ENCODE data around the gene DUSP18.
"Not testable (repeated sequence)": the region's sequence is repeated elsewhere in the genome, so short reads cannot be mapped to it uniquely, and the experiment has no call there.

DUSP18 gene

GRCh38 chr22:30676565-30676964 lies 8.9 kb upstream of the DUSP18 start:
- DNase-seq = not testable (repeated sequence)

- peak in 1 of 2 experiments; percentile 8 for DNase-seq
Measured at GRCh38 chr22:30675436-30675835, 7.8 kb upstream of the DUSP18 start.

- no peak for DNase-seq
Measured at GRCh38 chr22:30674482-30674881, 6.8 kb upstream of the DUSP18 start.

GRCh38 chr22:30673136-30673535 lies 5.5 kb upstream of the DUSP18 start:
- no peak for DNase-seq

GRCh38 chr22:30671071-30671470 lies 3.4 kb upstream of the DUSP18 start:
- no peak for DNase-seq

- no peak for DNase-seq
Measured at GRCh38 chr22:30668386-30668710, 673 bp upstream of the DUSP18 start.

- no peak for DNase-seq
Measured at GRCh38 chr22:30667107-30667493, 575 bp downstream of the DUSP18 start.

GRCh38 chr22:30665786-30666185 lies 1.9 kb downstream of the DUSP18 start:
- no peak for DNase-seq

GRCh38 chr22:30665266-30665665 lies 2.4 kb downstream of the DUSP18 start:
- no peak for DNase-seq

- no peak for DNase-seq
Measured at GRCh38 chr22:30664798-30665197, 2.9 kb downstream of the DUSP18 start.

- DNase-seq = peak; percentile 46 to 80
Measured at GRCh38 chr22:30662040-30662439, 5.6 kb downstream of the DUSP18 start.

- no peak for DNase-seq
Measured at GRCh38 chr22:30655532-30655931, 12.1 kb downstream of the DUSP18 start.

GRCh38 chr22:30654361-30654760 lies 13.3 kb downstream of the DUSP18 start:
- no peak for DNase-seq

- DNase-seq = no peak
Measured at GRCh38 chr22:30652852-30653251, 14.8 kb downstream of the DUSP18 start.

GRCh38 chr22:30650508-30651116 lies 17.1 kb downstream of the DUSP18 start:
- DNase-seq = no peak

GRCh38 chr22:30649430-30650007 lies 18.2 kb downstream of the DUSP18 start:
- DNase-seq = no peak

- DNase-seq = no peak
Measured at GRCh38 chr22:30648825-30649224, 18.9 kb downstream of the DUSP18 start.

- DNase-seq = no peak
Measured at GRCh38 chr22:30647536-30647935, 20.1 kb downstream of the DUSP18 start.

- no peak for DNase-seq
Measured at GRCh38 chr22:30646518-30647160, 21.0 kb downstream of the DUSP18 start.

- no peak for DNase-seq
Measured at GRCh38 chr22:30643055-30643875, 24.4 kb downstream of the DUSP18 start.

- no peak for DNase-seq
Measured at GRCh38 chr22:30640839-30641430, 26.7 kb downstream of the DUSP18 start.

GRCh38 chr22:30640361-30640760 lies 27.3 kb downstream of the DUSP18 start:
- DNase-seq = no peak

GRCh38 chr22:30637701-30638114 lies 30.0 kb downstream of the DUSP18 start:
- DNase-seq = no peak

Measured in NCI-H2081 (cell line).